Gastrocnemius medialis (tissue), 4 donors: ENCODE measurements around the gene L3MBTL1.

Experiments used
- POLR2A ChIP-seq, 2 donors: fragments of 450-650 bp; IDR thresholded peaks; one replicate each; pipeline ENCODE4 v1.6.1; 2017; ENCODE audit warnings: antibody characterized with exemption in 2 of 2, mild to moderate bottlenecking in 2 of 2, moderate library complexity in 2 of 2
- TF ChIP-seq, protein P1 (sequence below), 5 experiments: fragments of 450-650 bp in 3 of 5; fragments of 200-600 bp in 2 of 5; sonication (generic) in 2 of 5; IDR thresholded peaks in 4 of 5; conservative IDR thresholded peaks in 1 of 5; 1 replicate in 4 of 5; 2 replicates in 1 of 5; pipeline ENCODE4 v1.5.1; 2016 to 2019; ENCODE audit warnings: antibody characterized with exemption in 5 of 5, mild to moderate bottlenecking in 3 of 5, moderate library complexity in 3 of 5

DNA sequence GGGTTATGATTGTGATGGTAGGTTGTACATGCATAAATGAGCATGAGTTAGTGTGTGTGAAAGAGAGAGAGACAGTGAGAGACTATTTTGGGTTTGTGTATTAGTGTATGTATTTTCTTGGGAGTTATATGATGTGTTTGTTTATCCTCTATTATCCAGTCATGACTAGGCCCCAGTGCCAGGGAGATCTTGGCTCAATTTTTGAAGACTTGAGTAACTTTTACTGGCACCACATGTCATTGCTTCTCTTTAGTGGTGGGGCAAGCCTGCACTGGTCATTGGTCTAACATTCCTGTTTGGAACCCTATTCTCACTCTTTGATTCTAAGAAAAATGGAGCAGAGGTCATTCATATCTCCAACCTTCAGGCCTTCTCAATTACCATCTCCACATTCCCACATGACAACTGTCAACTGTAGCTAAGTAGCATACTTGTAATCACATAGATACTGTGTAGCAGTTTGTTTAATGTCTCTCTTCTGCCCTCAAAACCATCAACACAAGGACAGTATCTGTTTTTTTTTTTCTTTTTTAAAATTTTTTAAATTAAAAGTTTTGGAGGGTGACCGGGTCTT, 8.8 kb downstream of the L3MBTL1 start:
- TF ChIP-seq, protein P1, sequence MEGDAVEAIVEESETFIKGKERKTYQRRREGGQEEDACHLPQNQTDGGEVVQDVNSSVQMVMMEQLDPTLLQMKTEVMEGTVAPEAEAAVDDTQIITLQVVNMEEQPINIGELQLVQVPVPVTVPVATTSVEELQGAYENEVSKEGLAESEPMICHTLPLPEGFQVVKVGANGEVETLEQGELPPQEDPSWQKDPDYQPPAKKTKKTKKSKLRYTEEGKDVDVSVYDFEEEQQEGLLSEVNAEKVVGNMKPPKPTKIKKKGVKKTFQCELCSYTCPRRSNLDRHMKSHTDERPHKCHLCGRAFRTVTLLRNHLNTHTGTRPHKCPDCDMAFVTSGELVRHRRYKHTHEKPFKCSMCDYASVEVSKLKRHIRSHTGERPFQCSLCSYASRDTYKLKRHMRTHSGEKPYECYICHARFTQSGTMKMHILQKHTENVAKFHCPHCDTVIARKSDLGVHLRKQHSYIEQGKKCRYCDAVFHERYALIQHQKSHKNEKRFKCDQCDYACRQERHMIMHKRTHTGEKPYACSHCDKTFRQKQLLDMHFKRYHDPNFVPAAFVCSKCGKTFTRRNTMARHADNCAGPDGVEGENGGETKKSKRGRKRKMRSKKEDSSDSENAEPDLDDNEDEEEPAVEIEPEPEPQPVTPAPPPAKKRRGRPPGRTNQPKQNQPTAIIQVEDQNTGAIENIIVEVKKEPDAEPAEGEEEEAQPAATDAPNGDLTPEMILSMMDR (IDR thresholded peaks at IDR 0.05 in 4 of 5, conservative IDR thresholded peaks at IDR 0.05 in 1 of 5), result no peak
- no peak for TF ChIP-seq POLR2A (IDR thresholded peaks at IDR 0.05)
